Measurements from ENCODE around the gene PTRHD1. TPM values are rescaled to one million over a fixed set of nuclear protein-coding genes. Genes with fewer than 3 reads are reported as not detected.

Gene PTRHD1
- total and polyA plus RNA-seq, 2 donors (not counting 1 experiment from before 2014, with no cell fraction given) = 20.2 to 29.8 TPM

DNA sequence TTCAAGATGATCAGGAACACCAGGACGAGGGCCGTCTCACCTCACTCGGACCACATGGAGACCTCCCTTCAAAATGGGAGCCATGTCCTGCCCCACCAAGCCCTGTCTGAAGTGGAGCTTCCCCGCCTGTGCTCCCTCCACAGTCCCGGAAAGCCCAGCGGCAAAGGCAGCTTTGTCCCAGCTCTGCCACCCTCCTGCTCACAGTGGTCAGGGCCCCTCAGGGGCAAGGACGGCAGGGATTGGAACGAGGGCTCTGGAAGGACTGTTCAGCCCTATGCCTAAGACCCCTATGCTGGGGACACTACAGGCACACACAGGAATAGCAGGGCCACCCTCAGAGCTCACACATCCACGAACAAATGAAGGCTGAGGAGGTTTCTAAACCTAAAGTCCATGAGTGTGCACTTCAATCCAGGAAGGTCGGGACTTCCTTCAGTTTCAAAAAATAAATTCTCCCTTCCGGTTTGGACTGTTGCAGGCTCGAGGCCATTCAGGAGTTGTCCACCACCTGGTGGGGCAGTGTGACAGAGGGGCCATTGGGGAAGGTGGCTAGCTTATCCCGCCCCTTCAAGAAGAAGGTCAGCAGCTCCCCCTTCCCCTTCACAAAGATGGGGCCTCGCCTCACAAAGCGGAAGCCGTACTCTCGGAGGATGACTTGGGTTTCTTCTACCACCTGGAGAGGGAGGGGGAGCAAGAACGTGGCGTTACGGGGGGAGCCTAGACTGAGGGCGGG, 26.4 kb upstream of the PTRHD1 start:
- Histone ChIP-seq H3K27me3 (replicated peaks in 1 of 4; ENCODE audit: control extremely low read depth in 1 of 4, control insufficient read depth in 3 of 4, insufficient read depth in 4 of 4, low read length in 3 of 4) (no peaks in the 10 kb centered on the region), H3K9ac (ENCODE audit: low read length) (no peak overlapping the region), H4K20me1 (ENCODE audit: control insufficient read depth, insufficient read depth, low read length, poor library complexity, severe bottlenecking) (no peaks in the 10 kb centered on the region), H3K79me2 (ENCODE audit: control insufficient read depth, insufficient read depth, low read length) (peaks cover 7% of the 10 kb centered on the region), H3K4me1 (ENCODE audit: control insufficient read depth in 2 of 2, insufficient read depth in 2 of 2, low read length in 2 of 2) (no peaks in the 10 kb centered on the region), H2AFZ (ENCODE audit: insufficient read depth, low read depth, low read length, poor library complexity, severe bottlenecking) (no peak overlapping the region), H3K9me3 (ENCODE audit: control extremely low read depth in 1 of 3, control insufficient read depth in 2 of 3, insufficient read depth in 1 of 3, low read length in 2 of 3) (no peaks in the 10 kb centered on the region), H3K27ac (ENCODE audit: low read length in 2 of 2) (no peak overlapping the region), H3K36me3 (replicated peaks in 1 of 2; ENCODE audit: control extremely low read depth in 1 of 2, control insufficient read depth in 1 of 2, extremely low read depth in 1 of 2, insufficient read depth in 2 of 2, low read length in 1 of 2) (peaks cover 0 to 39% of the 10 kb centered on the region in 2 experiments), H3K4me2 (replicated peaks; ENCODE audit: low read depth, low read length, poor library complexity, severe bottlenecking) (no peak overlapping the region), H3K4me3 (ENCODE audit: control extremely low read depth in 1 of 5, extremely low read depth in 1 of 5, insufficient read depth in 1 of 5, low read depth in 2 of 5, low read length in 4 of 5) (no peak overlapping the region)
- H3K4me1 Mint-ChIP-seq = peaks cover 2% of the 10 kb centered on the region
- ChIA-PET CTCF (interaction anchor here (0.7 to 1.5 kb wide), 3 partner anchors 9 to 413 kb away, joined by 3 to 9 read pairs (median 9); no protein-coding TSS in a partner anchor), POLR2A (interaction anchor here (0.7 kb wide), 1 partner anchor 24 kb away, joined by 9 read pairs; no protein-coding TSS in a partner anchor)
- H3K4me3 Mint-ChIP-seq = no peak overlapping the region
- 95% methylated on average over 10 of the region's 21 CpGs for WGBS (ENCODE audit: insufficient coverage)
- TF ChIP-seq CTCF (IDR thresholded peaks at IDR 0.05) (no peak), EZH2 (IDR thresholded peaks at IDR 0.05; ENCODE audit: borderline replicate concordance, insufficient read depth, low read depth, low read length, poor library complexity, severe bottlenecking) (no peak)
- DNase-seq (no peak), ATAC-seq (ENCODE audit: low read depth) (no peak)
- H3K27ac Mint-ChIP-seq = no peak overlapping the region
- intact Hi-C loops (cut with micrococcal nuclease) = no loop called here
- H3K27me3 Mint-ChIP-seq = no peaks in the 10 kb centered on the region
- H3K9me3 Mint-ChIP-seq (ENCODE audit: insufficient read depth) = no peaks in the 10 kb centered on the region

- ATAC-seq (ENCODE audit: low read depth) (no peak), DNase-seq (no peak)
- H3K9me3 Mint-ChIP-seq (ENCODE audit: insufficient read depth) = no peaks in the 10 kb centered on the region
- Histone ChIP-seq H2AFZ (ENCODE audit: insufficient read depth, low read depth, low read length, poor library complexity, severe bottlenecking) (no peak overlapping the region), H3K4me2 (replicated peaks; ENCODE audit: low read depth, low read length, poor library complexity, severe bottlenecking) (no peak overlapping the region), H3K4me3 (ENCODE audit: control extremely low read depth in 1 of 5, extremely low read depth in 1 of 5, insufficient read depth in 1 of 5, low read depth in 2 of 5, low read length in 4 of 5) (no peak overlapping the region), H3K27ac (ENCODE audit: low read length in 2 of 2) (no peak overlapping the region), H3K36me3 (replicated peaks in 1 of 2; ENCODE audit: control extremely low read depth in 1 of 2, control insufficient read depth in 1 of 2, extremely low read depth in 1 of 2, insufficient read depth in 2 of 2, low read length in 1 of 2) (peaks cover 0 to 45% of the 10 kb centered on the region in 2 experiments), H3K4me1 (ENCODE audit: control insufficient read depth in 2 of 2, insufficient read depth in 2 of 2, low read length in 2 of 2) (no peaks in the 10 kb centered on the region), H3K79me2 (ENCODE audit: control insufficient read depth, insufficient read depth, low read length) (peaks cover 14% of the 10 kb centered on the region), H3K27me3 (replicated peaks in 1 of 4; ENCODE audit: control extremely low read depth in 1 of 4, control insufficient read depth in 3 of 4, insufficient read depth in 4 of 4, low read length in 3 of 4) (no peaks in the 10 kb centered on the region), H3K9ac (ENCODE audit: low read length) (no peak overlapping the region), H4K20me1 (ENCODE audit: control insufficient read depth, insufficient read depth, low read length, poor library complexity, severe bottlenecking) (no peaks in the 10 kb centered on the region), H3K9me3 (ENCODE audit: control extremely low read depth in 1 of 3, control insufficient read depth in 2 of 3, insufficient read depth in 1 of 3, low read length in 2 of 3) (no peaks in the 10 kb centered on the region)
- POLR2A ChIA-PET = no interaction called here
- TF ChIP-seq CTCF (IDR thresholded peaks at IDR 0.05) = no peak
- no peak for TF ChIP-seq EZH2 (IDR thresholded peaks at IDR 0.05; ENCODE audit: borderline replicate concordance, insufficient read depth, low read depth, low read length, poor library complexity, severe bottlenecking)
- intact Hi-C loops (cut with micrococcal nuclease) = no loop called here
- no peak overlapping the region for H3K27ac Mint-ChIP-seq
- no peak overlapping the region for H3K4me3 Mint-ChIP-seq
- H3K27me3 Mint-ChIP-seq = no peaks in the 10 kb centered on the region
- CTCF ChIA-PET = interaction anchor here (0.7 to 1.5 kb wide), 3 partner anchors 10 to 412 kb away, joined by 3 to 9 read pairs (median 9); no protein-coding TSS in a partner anchor
- peaks cover 2% of the 10 kb centered on the region for H3K4me1 Mint-ChIP-seq
- 92% methylated on average over 8 of the region's 9 CpGs for WGBS (ENCODE audit: insufficient coverage)
Observed at GRCh38 chr2:24818721-24819167, 25.6 kb upstream of the PTRHD1 start.
